Measurements from ENCODE around the gene RMND1. TPM values are rescaled to one million over a fixed set of nuclear protein-coding genes. Genes with fewer than 3 reads are reported as not detected.
A peak's percentile ranks its signal among the peaks of the same experiment; 100 is the strongest.

Gene RMND1
- total and polyA plus RNA-seq, 9 of the 15 experiments (the other 6 are each of a cell fraction or from before 2014, with no cell fraction given), result 26.9 to 47.8 (median 36.2) TPM

DNA sequence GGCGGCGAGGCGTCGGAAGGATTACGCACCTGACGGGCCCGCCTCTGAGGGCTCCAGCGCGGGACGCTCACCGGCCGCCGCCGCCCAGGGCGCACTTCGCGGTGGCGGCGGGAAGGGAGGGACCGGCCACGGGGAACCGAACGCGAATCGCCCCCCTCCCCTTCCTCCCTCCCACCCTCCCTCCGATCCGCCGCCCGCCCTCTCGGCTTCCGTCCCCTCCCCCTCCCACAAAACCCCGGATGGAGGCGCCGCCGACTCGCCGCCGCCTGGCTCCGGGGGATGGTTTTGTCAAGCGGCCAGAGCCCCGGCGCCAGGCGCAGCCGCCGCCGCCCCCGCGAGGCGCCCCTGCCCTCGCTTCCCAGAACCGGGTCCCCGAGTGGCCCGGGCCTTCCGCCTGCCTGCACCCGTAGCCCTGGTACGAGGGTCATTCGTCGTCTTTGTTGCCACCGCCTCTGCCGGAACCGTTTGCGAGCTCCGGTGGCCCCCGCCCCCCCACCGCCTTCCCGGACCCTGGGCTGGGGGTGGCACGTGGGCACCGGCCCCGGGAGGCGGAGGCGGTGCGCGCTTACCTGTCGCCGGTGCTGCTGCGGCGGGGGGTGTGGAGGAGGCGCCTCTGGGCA is 61.0 kb downstream of the RMND1 start (continued):
- TF ChIP-seq, protein P1, sequence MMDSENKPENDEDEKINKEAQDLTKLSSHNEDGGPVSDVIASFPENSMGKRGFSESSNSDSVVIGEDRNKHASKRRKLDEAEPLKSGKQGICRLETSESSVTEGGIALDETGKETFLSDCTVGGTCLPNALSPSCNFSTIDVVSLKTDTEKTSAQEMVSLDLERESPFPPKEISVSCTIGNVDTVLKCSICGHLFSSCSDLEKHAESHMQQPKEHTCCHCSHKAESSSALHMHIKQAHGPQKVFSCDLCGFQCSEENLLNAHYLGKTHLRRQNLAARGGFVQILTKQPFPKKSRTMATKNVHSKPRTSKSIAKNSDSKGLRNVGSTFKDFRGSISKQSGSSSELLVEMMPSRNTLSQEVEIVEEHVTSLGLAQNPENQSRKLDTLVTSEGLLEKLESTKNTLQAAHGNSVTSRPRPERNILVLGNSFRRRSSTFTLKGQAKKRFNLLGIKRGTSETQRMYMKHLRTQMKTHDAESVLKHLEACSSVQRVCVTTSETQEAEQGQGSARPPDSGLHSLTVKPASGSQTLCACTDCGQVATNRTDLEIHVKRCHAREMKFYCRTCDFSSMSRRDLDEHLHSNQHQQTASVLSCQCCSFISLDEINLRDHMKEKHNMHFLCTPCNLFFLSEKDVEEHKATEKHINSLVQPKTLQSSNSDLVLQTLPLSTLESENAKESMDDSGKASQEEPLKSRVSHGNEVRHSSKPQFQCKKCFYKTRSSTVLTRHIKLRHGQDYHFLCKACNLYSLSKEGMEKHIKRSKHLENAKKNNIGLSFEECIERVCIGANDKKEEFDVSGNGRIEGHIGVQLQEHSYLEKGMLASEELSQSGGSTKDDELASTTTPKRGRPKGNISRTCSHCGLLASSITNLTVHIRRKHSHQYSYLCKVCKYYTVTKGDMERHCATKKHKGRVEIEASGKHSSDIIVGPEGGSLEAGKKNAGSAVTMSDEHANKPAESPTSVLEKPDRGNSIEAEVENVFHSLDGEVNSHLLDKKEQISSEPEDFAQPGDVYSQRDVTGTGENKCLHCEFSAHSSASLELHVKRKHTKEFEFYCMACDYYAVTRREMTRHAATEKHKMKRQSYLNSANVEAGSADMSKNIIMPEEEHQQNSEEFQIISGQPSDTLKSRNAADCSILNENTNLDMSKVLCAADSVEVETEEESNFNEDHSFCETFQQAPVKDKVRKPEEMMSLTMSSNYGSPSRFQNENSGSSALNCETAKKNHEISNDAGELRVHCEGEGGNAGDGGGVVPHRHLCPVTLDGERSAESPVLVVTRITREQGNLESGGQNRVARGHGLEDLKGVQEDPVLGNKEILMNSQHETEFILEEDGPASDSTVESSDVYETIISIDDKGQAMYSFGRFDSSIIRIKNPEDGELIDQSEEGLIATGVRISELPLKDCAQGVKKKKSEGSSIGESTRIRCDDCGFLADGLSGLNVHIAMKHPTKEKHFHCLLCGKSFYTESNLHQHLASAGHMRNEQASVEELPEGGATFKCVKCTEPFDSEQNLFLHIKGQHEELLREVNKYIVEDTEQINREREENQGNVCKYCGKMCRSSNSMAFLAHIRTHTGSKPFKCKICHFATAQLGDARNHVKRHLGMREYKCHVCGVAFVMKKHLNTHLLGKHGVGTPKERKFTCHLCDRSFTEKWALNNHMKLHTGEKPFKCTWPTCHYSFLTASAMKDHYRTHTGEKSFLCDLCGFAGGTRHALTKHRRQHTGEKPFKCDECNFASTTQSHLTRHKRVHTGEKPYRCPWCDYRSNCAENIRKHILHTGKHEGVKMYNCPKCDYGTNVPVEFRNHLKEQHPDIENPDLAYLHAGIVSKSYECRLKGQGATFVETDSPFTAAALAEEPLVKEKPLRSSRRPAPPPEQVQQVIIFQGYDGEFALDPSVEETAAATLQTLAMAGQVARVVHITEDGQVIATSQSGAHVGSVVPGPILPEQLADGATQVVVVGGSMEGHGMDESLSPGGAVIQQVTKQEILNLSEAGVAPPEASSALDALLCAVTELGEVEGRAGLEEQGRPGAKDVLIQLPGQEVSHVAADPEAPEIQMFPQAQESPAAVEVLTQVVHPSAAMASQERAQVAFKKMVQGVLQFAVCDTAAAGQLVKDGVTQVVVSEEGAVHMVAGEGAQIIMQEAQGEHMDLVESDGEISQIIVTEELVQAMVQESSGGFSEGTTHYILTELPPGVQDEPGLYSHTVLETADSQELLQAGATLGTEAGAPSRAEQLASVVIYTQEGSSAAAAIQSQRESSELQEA (IDR thresholded peaks at IDR 0.05; ENCODE audit: low read depth), result peak; percentile 77
- TF ChIP-seq, protein P2, sequence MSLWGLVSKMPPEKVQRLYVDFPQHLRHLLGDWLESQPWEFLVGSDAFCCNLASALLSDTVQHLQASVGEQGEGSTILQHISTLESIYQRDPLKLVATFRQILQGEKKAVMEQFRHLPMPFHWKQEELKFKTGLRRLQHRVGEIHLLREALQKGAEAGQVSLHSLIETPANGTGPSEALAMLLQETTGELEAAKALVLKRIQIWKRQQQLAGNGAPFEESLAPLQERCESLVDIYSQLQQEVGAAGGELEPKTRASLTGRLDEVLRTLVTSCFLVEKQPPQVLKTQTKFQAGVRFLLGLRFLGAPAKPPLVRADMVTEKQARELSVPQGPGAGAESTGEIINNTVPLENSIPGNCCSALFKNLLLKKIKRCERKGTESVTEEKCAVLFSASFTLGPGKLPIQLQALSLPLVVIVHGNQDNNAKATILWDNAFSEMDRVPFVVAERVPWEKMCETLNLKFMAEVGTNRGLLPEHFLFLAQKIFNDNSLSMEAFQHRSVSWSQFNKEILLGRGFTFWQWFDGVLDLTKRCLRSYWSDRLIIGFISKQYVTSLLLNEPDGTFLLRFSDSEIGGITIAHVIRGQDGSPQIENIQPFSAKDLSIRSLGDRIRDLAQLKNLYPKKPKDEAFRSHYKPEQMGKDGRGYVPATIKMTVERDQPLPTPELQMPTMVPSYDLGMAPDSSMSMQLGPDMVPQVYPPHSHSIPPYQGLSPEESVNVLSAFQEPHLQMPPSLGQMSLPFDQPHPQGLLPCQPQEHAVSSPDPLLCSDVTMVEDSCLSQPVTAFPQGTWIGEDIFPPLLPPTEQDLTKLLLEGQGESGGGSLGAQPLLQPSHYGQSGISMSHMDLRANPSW (CRISPR knock-in tag; IDR thresholded peaks at IDR 0.05), result no peak
- TF ChIP-seq POLR2AphosphoS5 (IDR thresholded peaks at IDR 0.05; ENCODE audit: control insufficient read depth, insufficient read depth, low read depth, low read length) (no peak; the same call in 1 of the 2 replicates), BCL6 (CRISPR knock-in tag; IDR thresholded peaks at IDR 0.05) (no peak), RFX5 (IDR thresholded peaks at IDR 0.05; ENCODE audit: low read depth, low read length) (no peak), POLR2B (IDR thresholded peaks at IDR 0.05; ENCODE audit: low read depth, partially characterized antibody) (peak; percentile 63), ZBED1 (IDR thresholded peaks at IDR 0.05) (no peak), KLF6 (CRISPR knock-in tag; IDR thresholded peaks at IDR 0.05; ENCODE audit: borderline replicate concordance) (no peak)
- TF ChIP-seq, protein P3, sequence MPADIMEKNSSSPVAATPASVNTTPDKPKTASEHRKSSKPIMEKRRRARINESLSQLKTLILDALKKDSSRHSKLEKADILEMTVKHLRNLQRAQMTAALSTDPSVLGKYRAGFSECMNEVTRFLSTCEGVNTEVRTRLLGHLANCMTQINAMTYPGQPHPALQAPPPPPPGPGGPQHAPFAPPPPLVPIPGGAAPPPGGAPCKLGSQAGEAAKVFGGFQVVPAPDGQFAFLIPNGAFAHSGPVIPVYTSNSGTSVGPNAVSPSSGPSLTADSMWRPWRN (IDR thresholded peaks at IDR 0.05; ENCODE audit: low read depth), result no peak
- TF ChIP-seq, protein P4, sequence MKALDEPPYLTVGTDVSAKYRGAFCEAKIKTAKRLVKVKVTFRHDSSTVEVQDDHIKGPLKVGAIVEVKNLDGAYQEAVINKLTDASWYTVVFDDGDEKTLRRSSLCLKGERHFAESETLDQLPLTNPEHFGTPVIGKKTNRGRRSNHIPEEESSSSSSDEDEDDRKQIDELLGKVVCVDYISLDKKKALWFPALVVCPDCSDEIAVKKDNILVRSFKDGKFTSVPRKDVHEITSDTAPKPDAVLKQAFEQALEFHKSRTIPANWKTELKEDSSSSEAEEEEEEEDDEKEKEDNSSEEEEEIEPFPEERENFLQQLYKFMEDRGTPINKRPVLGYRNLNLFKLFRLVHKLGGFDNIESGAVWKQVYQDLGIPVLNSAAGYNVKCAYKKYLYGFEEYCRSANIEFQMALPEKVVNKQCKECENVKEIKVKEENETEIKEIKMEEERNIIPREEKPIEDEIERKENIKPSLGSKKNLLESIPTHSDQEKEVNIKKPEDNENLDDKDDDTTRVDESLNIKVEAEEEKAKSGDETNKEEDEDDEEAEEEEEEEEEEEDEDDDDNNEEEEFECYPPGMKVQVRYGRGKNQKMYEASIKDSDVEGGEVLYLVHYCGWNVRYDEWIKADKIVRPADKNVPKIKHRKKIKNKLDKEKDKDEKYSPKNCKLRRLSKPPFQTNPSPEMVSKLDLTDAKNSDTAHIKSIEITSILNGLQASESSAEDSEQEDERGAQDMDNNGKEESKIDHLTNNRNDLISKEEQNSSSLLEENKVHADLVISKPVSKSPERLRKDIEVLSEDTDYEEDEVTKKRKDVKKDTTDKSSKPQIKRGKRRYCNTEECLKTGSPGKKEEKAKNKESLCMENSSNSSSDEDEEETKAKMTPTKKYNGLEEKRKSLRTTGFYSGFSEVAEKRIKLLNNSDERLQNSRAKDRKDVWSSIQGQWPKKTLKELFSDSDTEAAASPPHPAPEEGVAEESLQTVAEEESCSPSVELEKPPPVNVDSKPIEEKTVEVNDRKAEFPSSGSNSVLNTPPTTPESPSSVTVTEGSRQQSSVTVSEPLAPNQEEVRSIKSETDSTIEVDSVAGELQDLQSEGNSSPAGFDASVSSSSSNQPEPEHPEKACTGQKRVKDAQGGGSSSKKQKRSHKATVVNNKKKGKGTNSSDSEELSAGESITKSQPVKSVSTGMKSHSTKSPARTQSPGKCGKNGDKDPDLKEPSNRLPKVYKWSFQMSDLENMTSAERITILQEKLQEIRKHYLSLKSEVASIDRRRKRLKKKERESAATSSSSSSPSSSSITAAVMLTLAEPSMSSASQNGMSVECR (CRISPR knock-in tag; IDR thresholded peaks at IDR 0.05), result peak; percentile 79; the same call in 1 of the 2 replicates

Measured in K562 (cell line).